HUES48 (cell line): ENCODE results near the gene CEP290.

ENCODE experiments used
- H3K27ac ChIP-seq: one replicate; pipeline ENCODE4 v1.7.0; 2013; ENCODE audit warnings: low read depth, low read length, inconsistent platforms
- H3K27me3 ChIP-seq: 2 replicates; pipeline ENCODE4 v1.6.1; 2013; ENCODE audit warnings: mild to moderate bottlenecking, low read length; ENCODE audit not compliant: control insufficient read depth, insufficient read depth
- H3K36me3 ChIP-seq: 2 replicates; pipeline ENCODE4 v1.6.1; 2013; ENCODE audit warnings: low read length; ENCODE audit not compliant: control insufficient read depth, insufficient read depth
- H3K4me1 ChIP-seq: 2 replicates; pipeline ENCODE4 v1.6.1; 2013; ENCODE audit warnings: mild to moderate bottlenecking, low read length; ENCODE audit not compliant: control insufficient read depth, insufficient read depth
- H3K4me3 ChIP-seq: 2 replicates; pipeline ENCODE4 v1.5.1; 2013; ENCODE audit warnings: mild to moderate bottlenecking, low read depth, low read length
- H3K9ac ChIP-seq: 2 replicates; pipeline ENCODE4 v1.6.1; 2013; ENCODE audit warnings: mild to moderate bottlenecking, low read depth, low read length, moderate library complexity
- H3K9me3 ChIP-seq: 2 replicates; pipeline ENCODE4 v1.6.1; 2013; ENCODE audit warnings: low read length; ENCODE audit not compliant: control insufficient read depth, insufficient read depth

CEP290 gene, protein sequence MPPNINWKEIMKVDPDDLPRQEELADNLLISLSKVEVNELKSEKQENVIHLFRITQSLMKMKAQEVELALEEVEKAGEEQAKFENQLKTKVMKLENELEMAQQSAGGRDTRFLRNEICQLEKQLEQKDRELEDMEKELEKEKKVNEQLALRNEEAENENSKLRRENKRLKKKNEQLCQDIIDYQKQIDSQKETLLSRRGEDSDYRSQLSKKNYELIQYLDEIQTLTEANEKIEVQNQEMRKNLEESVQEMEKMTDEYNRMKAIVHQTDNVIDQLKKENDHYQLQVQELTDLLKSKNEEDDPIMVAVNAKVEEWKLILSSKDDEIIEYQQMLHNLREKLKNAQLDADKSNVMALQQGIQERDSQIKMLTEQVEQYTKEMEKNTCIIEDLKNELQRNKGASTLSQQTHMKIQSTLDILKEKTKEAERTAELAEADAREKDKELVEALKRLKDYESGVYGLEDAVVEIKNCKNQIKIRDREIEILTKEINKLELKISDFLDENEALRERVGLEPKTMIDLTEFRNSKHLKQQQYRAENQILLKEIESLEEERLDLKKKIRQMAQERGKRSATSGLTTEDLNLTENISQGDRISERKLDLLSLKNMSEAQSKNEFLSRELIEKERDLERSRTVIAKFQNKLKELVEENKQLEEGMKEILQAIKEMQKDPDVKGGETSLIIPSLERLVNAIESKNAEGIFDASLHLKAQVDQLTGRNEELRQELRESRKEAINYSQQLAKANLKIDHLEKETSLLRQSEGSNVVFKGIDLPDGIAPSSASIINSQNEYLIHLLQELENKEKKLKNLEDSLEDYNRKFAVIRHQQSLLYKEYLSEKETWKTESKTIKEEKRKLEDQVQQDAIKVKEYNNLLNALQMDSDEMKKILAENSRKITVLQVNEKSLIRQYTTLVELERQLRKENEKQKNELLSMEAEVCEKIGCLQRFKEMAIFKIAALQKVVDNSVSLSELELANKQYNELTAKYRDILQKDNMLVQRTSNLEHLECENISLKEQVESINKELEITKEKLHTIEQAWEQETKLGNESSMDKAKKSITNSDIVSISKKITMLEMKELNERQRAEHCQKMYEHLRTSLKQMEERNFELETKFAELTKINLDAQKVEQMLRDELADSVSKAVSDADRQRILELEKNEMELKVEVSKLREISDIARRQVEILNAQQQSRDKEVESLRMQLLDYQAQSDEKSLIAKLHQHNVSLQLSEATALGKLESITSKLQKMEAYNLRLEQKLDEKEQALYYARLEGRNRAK (N-terminal part only)

GRCh38 chr12:88141774-88142609, at the start of gene CEP290, which contains the start of gene TMTC3:
TSS of gene CEP290 (minus strand) at chr12:88142088. CDS start at chr12:88141307, 781 bp downstream.
TSS of gene TMTC3 (plus strand) at chr12:88142307. CDS start at chr12:88148316, 6,009 bp downstream.
- H3K27me3 ChIP-seq: no peaks in the 10 kb centered on the region
- H3K4me3 ChIP-seq: peak within 1 kb of the TSS; percentile 89
- H3K27ac ChIP-seq: peak within 1 kb of the TSS; percentile 83
- H3K9ac ChIP-seq: peak within 1 kb of the TSS; percentile 62
- H3K36me3 ChIP-seq: peaks cover 2% of the 10 kb centered on the region; the same call in 1 of the 2 replicates
- H3K4me1 ChIP-seq: peaks cover 37% of the 10 kb centered on the region
- no peaks in the 10 kb centered on the region for H3K9me3 ChIP-seq

GRCh38 chr12:88188180-88188579, 46.3 kb upstream of the CEP290 start:
- no peaks in the 10 kb centered on the region for H3K4me1 ChIP-seq
- no peak overlapping the region for H3K9ac ChIP-seq
- no peak overlapping the region for H3K27ac ChIP-seq
- H3K36me3 ChIP-seq: peaks cover 50% of the 10 kb centered on the region
- H3K27me3 ChIP-seq: no peaks in the 10 kb centered on the region
- no peaks in the 10 kb centered on the region for H3K9me3 ChIP-seq
- H3K4me3 ChIP-seq: no peak overlapping the region

DNA sequence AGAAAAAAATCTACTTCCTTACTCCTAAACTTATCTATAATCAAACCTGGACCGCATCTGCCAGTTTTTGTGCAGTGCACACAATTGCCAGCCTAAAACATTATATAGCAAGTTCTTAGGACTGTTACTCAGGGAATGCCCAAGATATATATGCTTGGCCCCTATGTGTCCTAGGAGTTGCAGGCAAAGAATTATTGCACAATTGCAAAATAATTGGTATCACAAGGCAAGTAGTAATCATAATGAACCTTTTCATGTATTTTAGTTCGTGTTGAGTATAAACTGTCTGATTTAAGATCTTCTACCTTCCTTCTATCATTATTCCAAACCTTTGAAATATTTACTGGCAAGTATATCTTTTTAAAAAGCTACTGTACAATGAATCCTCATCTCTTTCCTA, 45.7 kb upstream of the CEP290 start:
- Histone ChIP-seq H3K4me3 (no peak overlapping the region), H3K9ac (no peak overlapping the region), H3K27ac (no peak overlapping the region), H3K36me3 (peaks cover 49% of the 10 kb centered on the region), H3K27me3 (no peaks in the 10 kb centered on the region), H3K4me1 (no peaks in the 10 kb centered on the region), H3K9me3 (no peaks in the 10 kb centered on the region)

GRCh38 chr12:88185988-88186387, 44.1 kb upstream of the CEP290 start:
- no peak overlapping the region for H3K4me3 ChIP-seq
- H3K36me3 ChIP-seq: peaks cover 40% of the 10 kb centered on the region

GRCh38 chr12:88185279-88185678, 43.4 kb upstream of the CEP290 start:
- Histone ChIP-seq H3K27ac (no peak overlapping the region), H3K27me3 (no peaks in the 10 kb centered on the region), H3K9ac (no peak overlapping the region), H3K36me3 (peaks cover 36% of the 10 kb centered on the region), H3K9me3 (no peaks in the 10 kb centered on the region), H3K4me1 (no peaks in the 10 kb centered on the region), H3K4me3 (no peak overlapping the region)

More at GRCh38 chr12:88185988-88186387, 44.1 kb upstream of the CEP290 start:
- Histone ChIP-seq H3K9ac (no peak overlapping the region), H3K4me1 (no peaks in the 10 kb centered on the region), H3K27ac (no peak overlapping the region), H3K27me3 (no peaks in the 10 kb centered on the region), H3K9me3 (no peaks in the 10 kb centered on the region)

GRCh38 chr12:88184196-88184595, 42.3 kb upstream of the CEP290 start:
- peaks cover 42% of the 10 kb centered on the region for H3K36me3 ChIP-seq
- H3K27ac ChIP-seq: no peak overlapping the region

DNA sequence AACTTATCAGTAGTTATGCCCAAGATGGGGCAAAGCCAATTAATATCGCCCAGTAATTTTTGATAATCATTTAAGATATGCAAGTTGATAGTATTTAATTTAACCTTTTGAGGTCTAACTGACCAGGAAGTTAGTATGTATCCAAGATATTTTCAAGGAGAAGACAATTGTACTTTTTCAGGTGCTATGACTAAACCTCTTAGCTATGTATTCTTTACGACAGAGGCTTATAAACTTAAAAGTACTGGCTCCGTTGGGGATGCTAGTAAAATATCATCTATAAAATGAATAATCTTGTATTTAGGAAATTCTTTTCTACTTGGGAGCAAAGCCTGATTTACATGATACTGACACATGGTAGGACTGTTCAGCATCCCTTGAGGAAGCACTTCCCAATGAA, 40.5 kb upstream of the CEP290 start:
- Histone ChIP-seq H3K27ac (no peak overlapping the region), H3K27me3 (no peaks in the 10 kb centered on the region), H3K36me3 (peaks cover 56% of the 10 kb centered on the region), H3K9ac (no peak overlapping the region), H3K4me3 (no peak overlapping the region), H3K9me3 (no peaks in the 10 kb centered on the region), H3K4me1 (no peaks in the 10 kb centered on the region)

More at GRCh38 chr12:88184196-88184595, 42.3 kb upstream of the CEP290 start:
- Histone ChIP-seq H3K9me3 (no peaks in the 10 kb centered on the region), H3K4me1 (no peaks in the 10 kb centered on the region), H3K27me3 (no peaks in the 10 kb centered on the region), H3K4me3 (no peak overlapping the region), H3K9ac (no peak overlapping the region)

- Histone ChIP-seq H3K36me3 (peaks cover 58% of the 10 kb centered on the region), H3K9me3 (no peaks in the 10 kb centered on the region), H3K9ac (no peak overlapping the region), H3K27ac (no peak overlapping the region), H3K4me1 (no peaks in the 10 kb centered on the region), H3K27me3 (no peaks in the 10 kb centered on the region), H3K4me3 (no peak overlapping the region)
Measured at GRCh38 chr12:88181881-88182280, 40.0 kb upstream of the CEP290 start.

DNA sequence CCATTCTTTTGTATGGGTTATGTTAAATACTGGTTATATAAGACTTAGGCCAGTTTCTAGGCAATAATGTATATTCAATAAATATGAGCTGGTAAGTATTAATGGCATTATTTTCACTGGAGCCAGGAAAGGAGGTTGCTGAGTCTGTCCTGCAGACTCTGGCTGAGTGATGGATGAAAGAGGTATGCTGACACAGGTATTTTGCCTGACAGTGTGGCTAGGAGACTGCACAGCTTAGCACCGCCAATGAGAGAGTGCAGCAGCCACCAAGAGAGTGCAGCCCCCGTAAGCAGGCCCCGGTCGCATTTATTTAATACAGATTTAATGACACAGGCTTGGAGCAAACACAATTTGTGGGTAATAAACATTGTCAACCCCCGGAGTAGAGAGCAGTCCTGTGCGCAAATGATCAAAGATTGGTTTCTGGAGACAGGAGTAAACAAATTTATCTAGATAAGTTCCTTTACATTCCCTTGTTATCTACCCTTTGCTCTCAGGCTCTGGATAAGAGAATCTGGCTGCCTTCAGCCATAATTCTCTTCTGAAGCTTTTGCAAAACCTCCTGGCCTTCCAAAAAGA, 37.6 kb upstream of the CEP290 start:
- no peaks in the 10 kb centered on the region for H3K4me1 ChIP-seq
- no peak overlapping the region for H3K27ac ChIP-seq
- H3K27me3 ChIP-seq: no peaks in the 10 kb centered on the region
- H3K36me3 ChIP-seq: peaks cover 65% of the 10 kb centered on the region
- H3K9ac ChIP-seq: no peak overlapping the region
- H3K9me3 ChIP-seq: no peaks in the 10 kb centered on the region
- H3K4me3 ChIP-seq: no peak overlapping the region
